Superior temporal gyrus (tissue), 1 donor: Measurements from ENCODE around the gene AKAP10.
"Not testable (repeated sequence)": the region's sequence is repeated elsewhere in the genome, so short reads cannot be mapped to it uniquely, and the experiment has no call there.

Experiments
- DNase-seq: peaks from one replicate; pipeline ENCODE4 v3.0.0-alpha.2; 2016; ENCODE audit errors: extremely low spot score

AKAP10 gene

DNA sequence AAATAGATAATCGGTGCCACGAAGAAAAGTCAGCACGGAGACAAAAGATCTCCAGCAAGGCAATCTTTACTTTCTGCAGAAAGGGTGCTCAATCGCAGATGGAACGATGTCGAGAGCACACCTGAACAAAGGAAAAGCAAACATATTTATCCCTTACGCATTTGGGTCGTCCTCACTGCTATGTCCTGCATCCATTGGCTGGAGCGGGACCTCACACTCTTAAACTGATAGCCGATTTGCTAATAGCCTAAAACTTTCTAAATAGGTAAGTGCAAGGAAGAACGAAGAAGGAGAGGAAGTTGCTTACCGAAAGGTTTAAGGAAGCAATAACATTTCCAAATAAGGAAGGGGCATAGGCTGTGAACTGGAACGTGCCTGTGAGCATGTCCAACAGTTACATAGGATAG, 1.2 kb upstream of the AKAP10 start:
- no peak for DNase-seq

DNA sequence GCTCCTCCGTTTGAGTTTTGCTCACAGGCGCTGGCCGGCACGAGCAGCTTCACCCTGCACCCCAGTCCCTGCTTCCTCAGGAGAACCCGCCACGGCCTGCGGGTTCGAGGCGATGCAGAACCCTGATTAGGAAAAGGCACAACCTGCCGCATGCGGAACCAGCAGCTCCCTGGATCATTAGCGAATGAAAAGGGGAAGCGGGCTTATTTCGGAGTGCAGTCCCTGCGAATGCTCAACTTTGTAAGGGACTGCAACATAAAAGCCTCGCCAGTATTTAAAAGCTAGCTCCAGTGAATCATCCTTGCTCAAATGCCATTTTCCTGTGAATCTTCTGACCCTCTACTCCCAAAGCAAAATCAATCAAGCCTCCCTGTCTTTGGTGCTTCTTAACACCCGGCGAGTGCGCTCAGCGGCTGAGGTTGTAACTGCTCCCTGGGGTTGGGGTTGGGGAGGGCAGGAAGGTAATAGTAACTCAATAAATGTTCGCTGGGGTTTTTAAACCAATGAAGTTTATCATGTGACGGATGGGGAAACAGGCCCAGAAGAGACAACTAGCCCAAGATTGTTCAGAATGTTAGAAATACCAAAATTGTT, 678 bp upstream of the AKAP10 start:
- DNase-seq: no peak

DNA sequence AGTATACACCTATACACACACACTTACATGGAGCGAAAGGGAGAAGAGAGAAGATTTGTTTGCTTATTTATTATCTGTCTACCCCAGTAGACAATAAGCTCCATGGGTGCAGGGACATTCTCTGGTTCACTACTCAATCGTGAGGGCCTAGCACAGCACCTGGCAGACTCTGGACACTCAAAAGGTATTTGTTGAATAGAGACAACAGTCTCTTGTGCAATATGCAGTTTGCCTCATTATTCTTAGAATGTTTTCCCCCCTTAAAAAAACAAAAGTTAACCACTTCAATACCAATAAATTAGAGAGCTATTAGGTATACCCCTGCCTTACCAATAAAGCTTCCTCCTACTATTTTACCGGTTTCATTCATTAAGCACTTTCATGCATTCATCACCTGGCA, 2.0 kb downstream of the AKAP10 start:
- no peak for DNase-seq

DNA sequence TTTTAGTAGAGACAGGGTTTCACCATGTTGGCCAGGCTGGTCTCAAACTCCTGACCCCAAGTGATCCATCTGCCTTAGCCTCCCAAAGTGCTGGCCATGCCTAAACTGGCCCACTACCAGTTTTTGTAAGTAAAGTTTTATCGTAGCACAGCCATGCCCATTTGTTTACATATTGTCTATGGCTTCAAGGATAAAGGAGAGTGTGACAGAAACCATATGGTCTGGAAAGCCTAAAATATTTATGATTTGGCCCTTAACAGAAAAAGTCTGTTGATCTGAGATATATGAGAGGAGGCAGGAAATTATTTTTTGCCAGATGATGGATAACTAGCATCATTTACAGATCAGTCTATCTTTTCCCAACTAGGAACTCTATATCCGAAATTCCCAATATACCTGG, 4.5 kb downstream of the AKAP10 start:
- no peak for DNase-seq

DNA sequence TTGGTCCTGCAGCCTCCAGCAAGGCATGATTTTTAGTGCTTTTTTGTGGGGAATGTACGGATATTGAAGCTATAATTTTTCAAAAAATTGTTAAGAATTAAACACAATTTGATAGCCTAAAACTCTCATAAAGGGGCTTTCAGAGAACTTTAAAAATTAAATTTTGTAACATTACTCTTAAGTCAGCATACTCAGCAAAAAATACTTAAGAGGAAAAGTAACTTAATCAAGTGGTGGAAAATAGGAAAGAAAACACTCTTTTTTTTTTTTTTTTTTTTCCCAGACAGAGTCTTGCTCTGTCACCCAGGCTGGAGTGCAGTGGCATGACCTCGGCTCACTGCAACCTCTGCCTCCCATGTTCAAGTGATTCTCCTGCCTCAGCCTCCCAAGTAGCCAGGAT, 14.7 kb downstream of the AKAP10 start:
- DNase-seq: not testable (repeated sequence)

DNA sequence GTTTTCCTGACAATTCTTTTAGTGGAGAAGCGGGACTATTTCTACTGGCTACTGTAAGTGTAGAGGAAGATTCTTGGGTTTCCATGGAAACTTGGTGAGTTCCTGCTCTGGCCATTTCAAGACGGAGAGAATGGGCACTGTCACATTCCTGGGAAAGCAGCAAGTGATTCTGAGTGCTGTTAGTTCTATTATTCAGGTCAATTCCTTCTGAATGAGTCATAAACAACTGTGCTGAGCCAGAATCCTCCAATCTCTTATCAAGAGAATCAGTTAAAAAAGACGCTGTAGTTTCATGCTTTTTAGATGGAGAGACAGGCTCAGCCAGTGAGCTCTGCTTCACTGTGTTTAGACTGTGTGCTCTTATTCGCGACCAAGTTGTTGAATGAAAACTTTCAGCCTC, 19.6 kb downstream of the AKAP10 start:
- DNase-seq: peak; percentile 52

DNA sequence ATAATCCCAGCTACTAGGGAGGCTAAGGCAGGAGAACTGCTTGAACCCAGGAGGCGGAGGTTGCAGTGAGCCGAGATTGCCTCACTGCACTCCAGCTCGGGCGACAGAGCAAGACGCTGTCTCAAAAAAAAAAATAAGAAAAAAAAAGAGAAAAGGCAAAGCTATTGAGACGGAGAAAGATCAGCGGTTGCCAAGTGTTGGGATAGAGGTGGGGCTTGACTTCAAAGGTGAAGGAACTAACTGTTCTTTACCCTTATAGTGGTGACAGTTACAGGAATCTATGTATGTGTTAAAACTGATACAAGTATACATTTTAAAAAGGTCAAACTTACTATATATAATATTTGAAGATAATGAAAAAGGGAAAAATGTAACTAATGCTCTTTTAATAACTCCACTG, 22.5 kb downstream of the AKAP10 start:
- DNase-seq: no peak

DNA sequence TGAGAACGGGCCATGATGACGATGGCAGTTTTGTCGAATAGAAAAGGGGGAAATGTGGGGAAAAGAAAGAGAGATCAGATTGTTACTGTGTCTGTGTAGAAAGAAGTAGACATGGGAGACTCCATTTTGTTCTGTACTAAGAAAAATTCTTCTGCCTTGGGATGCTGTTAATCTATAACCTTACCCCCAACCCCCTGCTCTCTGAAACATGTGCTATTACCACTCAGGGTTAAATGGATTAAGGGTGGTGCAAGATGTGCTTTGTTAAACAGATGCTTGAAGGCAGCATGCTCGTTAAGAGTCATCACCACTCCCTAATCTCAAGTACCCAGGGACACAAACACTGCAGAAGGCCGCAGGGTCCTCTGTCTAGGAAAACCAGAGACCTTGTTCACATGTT, 26.2 kb downstream of the AKAP10 start:
- not testable (repeated sequence) for DNase-seq

DNA sequence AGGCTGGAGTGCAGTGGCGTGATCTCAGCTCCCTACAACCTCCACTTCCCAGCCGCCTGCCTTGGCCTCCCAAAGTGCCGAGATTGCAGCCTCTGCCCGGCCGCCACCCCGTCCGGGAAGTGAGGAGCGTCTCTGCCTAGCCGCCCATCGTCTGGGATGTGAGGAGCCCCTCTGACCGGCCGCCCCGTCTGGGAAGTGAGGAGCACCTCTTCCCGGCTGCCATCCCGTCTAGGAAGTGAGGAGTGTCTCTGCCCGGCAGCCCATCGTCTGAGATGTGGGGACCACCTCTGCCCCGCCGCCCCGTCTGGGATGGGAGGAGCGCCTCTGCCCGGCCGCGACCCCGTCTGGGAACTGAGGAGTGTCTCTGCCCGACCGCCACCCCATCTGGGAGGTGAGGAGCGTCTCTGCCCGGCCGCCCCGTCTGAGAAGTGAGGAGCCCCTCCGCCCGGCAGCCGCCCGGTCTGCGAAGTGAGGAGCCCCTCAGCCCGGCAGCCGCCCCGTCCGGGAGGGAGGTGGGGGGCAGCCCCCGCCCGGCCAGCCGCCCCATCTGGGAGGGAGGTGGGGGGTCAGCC, 26.9 kb downstream of the AKAP10 start:
- not testable (repeated sequence) for DNase-seq

DNA sequence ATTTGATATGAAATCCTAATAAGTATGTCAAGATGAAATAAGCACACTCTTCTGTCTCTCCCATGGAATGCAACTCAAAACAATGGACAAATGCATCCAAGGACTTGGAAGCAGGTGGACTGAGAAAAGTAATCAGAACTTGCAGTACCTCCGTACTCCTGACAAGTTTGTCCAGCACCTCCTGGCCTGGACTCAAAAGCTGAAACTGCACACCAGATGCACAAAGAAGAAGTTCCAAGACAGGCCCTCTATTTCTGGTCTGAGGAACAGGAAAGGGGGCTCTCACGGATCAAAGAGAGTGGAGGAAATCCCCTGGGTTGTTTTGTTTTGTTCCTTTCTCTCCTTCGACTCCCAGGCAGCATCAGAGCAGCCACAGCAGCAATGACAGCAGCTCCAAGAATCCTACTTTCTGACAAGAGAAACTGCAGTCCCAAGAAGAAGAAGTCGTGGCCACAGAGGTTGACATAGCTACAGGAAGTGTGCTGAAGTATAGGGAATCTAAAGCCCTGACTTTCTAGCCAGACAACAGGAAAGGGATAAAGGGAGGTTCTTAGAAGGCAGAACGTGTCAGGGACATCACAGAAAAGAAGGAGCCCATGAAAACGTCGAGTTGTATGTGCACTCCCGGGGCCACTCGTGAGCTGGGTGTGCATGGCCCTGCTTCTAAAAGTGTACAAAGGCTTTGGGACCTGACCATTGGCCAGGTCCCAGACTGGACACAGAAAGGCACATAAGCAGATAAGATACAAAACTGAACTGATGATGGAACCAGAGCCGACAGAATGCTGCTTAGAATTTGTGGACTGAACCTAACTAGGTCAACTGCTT, 29.3 kb downstream of the AKAP10 start:
- no peak for DNase-seq

DNA sequence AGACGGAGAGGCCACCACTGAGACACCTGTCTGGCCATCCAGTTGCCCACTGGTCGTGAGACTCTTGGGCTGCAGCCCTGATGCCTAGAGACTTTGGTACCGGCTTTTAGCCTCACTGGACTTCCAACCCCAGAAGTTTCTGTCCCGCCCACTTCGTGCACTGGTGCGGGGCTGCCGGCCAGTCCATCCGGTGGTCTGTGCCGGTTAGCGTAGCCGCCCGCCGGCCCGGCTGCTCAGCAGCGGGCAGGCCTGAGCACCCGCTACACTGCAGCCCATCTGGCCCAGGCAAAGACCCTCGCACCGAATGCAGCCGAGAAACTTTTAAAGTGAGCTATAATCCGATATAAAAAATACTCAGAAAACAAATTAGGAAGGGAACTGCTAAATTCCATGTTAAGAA, 30.7 kb downstream of the AKAP10 start:
- DNase-seq: no peak

DNA sequence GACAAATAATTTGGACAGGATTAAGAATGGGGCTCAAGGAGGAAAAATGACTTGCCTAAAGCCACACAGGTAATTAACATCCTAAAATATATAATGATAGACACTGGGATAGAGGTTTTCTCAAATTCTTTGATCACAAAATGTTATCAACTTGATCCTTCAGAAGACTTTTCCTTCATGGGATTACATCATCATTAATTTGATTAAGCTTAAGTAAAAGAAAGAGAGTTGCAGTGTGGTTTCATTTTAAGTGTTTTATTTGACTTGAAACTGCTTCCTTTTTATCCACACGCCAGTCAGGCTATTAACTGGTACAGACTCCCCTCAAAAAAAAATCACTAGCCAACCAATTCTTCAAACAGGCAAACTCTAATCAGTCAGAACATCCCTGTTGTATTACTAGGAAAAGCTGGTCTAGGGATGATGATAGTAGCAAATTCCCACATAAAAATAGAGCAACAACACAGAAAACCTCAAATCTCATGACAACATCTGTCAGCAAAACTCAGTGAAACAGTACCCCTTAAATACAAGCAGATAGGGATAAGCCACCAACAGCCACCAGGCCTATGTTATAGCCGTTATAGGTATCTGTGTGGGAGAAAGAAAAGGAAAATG, 32.5 kb downstream of the AKAP10 start:
- no peak for DNase-seq

DNA sequence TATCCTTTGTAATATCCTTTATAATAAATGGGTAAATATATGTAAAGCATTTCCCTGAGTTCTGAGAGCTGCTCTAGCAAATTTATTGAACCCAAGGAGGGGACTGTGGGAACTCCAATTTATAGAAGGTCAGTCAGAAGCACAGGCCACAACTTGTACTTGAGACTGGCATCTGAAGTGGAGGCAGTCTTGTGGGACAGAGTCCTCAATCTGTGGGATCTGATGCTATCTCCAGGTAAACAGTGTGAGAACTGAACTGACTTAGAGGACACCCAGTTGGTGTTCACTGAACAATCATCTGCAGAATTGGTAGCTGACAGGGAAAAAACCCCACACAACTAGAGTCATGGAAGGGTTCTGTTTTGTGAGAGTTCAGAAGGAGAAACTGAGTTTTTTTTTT, 34.0 kb downstream of the AKAP10 start:
- DNase-seq: no peak

DNA sequence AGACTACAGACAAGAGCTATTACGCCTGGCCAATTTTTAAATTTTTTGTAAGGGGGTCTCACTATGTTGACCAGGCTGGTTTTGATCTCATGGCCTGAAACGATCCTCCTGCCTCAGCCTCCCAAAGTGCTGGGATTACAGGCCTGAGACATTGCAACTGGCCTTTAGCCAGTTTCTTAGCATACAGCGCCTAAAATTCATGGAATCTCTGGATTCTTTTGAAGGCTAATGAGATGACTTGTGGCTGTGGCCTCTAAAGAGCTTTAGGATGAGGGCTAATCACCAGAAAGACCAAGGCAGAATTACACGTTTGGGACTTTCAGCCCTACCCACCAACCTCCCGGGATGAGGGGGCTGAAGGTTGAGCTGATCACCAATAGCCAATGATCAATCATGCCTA, 34.6 kb downstream of the AKAP10 start:
- no peak for DNase-seq

DNA sequence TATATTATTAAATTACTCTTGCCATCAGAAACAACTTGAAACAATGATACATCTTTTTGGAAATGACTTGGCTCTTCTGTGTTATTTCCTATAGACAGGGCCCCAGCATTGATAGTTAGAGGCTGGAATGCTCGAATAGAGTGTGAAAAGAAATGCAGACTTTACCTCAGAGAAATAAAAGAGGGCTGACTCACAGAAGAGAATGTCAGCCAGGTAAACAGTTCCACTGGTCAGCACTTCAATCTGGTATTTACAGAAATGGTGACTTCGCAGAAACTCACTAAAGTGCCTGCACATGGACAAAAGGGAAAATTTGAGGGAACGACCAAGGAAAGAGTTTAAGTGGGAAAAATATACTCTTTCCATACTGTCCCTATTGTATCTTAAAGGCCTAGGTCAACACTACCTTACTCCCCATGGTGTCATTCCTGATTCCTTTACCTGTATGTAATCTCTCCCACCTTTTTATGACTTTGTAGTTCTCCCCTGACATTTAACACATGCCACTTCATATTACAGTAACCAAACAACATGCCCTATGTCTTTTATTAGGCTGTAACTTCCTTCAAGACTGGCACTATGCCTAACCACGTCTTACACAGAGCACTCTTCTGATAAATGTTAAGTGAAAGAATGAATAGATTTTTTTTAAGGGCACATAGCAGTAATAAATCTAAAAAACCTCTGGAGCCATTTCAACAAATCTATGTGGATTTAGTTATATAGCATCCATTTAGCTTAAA, 36.7 kb downstream of the AKAP10 start:
- no peak for DNase-seq

DNA sequence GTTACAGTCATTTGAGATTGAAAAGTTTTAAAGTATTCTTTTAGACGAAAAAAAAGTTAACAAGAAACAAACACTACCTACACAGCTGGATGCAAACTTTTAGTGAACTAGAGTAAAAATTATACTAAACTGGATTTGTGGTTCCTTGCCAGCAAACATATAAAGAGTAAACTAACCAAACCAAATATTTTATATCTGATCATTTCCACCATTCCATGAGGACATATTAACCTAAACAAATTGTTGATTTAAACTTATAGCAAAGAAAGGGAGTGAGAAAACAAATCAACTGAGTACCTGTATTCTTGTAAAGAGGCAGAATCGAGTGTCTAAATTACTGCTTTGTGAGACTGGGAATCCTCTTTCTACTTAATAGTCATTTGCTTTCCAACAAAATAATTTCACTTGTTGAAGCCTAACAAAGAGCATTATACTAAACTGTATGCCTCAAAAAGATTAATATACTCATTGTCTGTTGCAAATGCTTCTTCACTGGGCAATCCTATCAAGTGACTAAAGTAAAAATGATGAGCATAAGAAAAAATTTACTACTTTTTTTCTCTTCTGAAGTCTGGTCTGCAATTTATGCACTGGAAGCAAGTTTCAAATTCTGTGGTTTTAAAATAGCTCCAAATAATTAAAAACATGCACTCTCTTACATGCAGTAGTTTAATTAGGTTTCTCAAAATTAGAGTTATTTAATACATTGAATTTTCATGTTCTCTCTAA, 37.5 kb downstream of the AKAP10 start:
- DNase-seq: no peak

DNA sequence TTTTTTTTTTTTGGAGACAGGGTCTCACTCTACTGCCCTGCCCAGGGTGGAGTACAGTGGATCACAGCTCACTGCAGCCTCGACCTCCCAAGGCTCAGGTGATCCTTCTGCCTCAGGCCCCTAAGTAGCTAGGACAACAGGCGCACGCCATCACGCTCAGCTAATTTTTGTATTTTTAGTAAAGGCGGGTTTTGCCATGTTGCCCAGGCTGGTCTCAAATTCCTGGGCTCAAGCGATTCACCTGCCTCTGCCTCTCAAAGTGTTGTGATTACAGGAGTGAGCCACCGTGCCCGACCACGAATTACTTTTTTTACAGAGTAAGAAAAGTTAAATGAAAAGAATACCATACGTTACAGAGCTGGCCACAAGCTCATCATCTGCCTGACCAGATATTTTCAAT, 38.9 kb downstream of the AKAP10 start:
- DNase-seq: no peak

DNA sequence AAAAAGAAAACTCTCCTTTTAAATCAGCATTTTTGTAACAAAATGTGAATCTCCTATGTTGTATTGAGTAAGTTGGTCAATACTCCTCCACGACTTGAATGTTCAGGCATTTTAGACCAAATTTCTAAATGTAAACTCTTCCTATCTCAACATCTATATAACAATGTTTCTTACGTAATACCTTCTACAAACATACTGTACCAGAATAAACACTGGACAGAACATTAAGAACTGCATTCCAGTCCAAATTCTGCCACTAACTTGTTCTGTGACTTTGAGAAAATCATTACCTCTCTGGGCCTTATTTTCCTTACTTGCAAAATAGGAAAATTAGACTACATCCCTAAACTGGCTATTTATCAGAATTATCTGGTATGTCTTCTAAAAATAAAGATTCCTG, 40.1 kb downstream of the AKAP10 start:
- no peak for DNase-seq

DNA sequence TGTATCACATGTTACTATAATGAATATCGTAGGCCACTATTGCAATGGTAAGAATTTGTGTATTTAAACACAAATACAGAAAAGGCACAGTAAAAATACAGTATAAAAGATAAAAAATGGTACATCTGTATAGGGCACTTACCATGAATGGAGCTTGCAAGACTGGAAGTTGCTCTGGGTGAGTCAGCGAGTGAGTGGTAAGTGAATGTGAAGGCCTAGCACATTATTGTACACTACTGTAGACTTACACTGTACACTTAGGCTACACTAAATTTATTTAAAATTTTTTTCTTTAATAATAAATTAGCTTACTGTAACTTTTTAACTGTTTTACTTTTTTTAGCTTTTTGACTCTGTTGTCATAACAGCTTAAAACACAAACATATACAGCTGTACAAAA, 42.5 kb downstream of the AKAP10 start:
- DNase-seq: no peak

DNA sequence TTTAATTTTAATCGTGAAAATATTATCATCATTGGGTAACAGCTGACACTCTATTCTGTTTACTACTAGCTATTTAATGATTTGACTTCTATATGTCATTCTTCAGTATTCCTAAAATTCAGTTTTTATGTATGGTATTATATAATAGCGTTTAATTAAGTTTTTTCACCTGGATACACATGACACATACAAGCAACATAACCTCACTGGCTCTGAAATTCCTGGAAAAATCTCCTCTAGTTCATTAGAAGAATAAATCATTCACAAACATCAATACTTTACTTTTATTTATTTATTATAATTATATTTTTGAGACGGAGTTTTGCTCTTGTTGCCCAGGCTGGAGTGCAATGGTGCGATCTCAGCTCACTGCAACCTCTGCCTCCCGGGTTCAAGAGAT, 44.0 kb downstream of the AKAP10 start:
- no peak for DNase-seq

DNA sequence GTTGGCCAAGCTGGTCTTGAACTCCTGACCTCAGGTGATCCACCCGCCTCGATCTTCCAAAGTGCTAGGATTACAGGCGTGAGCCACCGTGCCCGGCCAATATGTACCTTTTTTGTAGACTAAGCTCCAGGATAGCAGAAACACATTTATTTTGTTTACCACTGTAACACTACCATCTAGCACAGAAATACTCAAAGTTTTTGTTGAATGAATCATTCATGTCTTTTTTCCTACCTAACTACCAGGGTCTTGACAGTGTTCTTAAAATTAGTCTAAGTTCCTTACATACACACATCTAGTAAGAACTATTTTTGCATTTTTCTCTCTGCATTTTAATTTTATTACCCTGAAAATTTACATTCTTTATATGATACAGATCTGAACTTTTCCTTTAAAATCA, 44.4 kb downstream of the AKAP10 start:
- DNase-seq: no peak
